Measurements from ENCODE around the gene TMEM198.

The TMEM198 gene

GRCh38 chr2:219593154-219593553, 49.3 kb downstream of the TMEM198 start:
- DNase-seq, result no peak

GRCh38 chr2:219595256-219595655, 51.4 kb downstream of the TMEM198 start:
- DNase-seq, result no peak

- no peak for DNase-seq
Measured at GRCh38 chr2:219596954-219597551, 53.2 kb downstream of the TMEM198 start.

- peak; percentile 87 for DNase-seq
Measured at GRCh38 chr2:219597552-219598307, 53.9 kb downstream of the TMEM198 start, which contains the start of gene STK11IP. STK11IP (plus strand) TSS chr2:219597857; CDS start chr2:219598120, 263 bp downstream.

DNA sequence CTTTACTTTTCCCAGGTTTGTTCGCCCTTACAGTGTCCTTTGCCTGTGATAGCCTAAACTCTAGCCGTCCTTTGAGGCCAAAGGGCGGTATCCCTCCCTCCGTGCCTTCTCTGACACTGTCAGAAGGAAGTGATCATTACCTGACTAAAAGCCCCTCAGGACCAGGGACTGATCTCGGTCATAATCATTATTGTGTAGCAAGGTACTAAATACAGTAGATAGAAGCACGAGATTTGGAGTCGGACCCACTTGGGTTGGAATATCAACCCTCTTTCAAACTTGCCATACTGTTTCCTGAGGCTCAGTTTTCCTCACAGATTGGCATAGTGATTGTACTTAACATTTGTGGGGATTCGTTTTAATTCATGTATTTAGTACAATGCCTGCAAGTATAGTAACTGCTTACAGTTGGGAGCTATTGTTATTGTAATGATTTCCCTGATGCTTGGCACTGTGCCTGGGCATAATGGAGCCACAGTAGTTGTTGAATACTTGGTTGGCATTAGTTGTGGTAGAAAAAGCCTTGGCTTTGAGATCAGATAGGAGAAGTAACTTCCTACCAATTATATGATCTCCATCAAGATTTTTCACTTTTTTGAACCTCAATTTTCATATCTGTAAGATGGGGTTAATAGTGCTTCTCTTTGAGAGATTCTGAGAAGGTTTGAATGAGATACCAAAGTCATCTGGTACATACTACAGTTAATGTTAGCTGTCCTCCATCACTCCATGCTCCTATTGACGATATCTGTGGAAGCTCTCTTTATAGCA, 54.7 kb downstream of the TMEM198 start:
- DNase-seq, result no peak
